ENCODE data around the gene DACH1.

The DACH1 gene

GRCh38 chr13:71830736-71831135, 36.3 kb downstream of the DACH1 start:
- no peak for TF ChIP-seq CTCF (IDR thresholded peaks at IDR 0.05; ENCODE audit: control insufficient read depth, extremely low read depth, insufficient read depth)
- H3K4me3 ChIP-seq (ENCODE audit: low read depth, low read length) = no peak overlapping the region
- no peak for DNase-seq (ENCODE audit: low read depth)

GRCh38 chr13:71830323-71830722, 36.7 kb downstream of the DACH1 start:
- DNase-seq (ENCODE audit: low read depth) = no peak
- H3K4me3 ChIP-seq (ENCODE audit: low read depth, low read length) = no peak overlapping the region
- no peak for TF ChIP-seq CTCF (IDR thresholded peaks at IDR 0.05; ENCODE audit: control insufficient read depth, extremely low read depth, insufficient read depth)

- TF ChIP-seq CTCF (IDR thresholded peaks at IDR 0.05; ENCODE audit: control insufficient read depth, extremely low read depth, insufficient read depth) = no peak
- no peak overlapping the region for H3K4me3 ChIP-seq (ENCODE audit: low read depth, low read length)
- no peak for DNase-seq (ENCODE audit: low read depth)
Measured at GRCh38 chr13:71829547-71829946, 37.5 kb downstream of the DACH1 start.

- no peak for DNase-seq (ENCODE audit: low read depth)
- H3K4me3 ChIP-seq (ENCODE audit: low read depth, low read length) = no peak overlapping the region
- TF ChIP-seq CTCF (IDR thresholded peaks at IDR 0.05; ENCODE audit: control insufficient read depth, extremely low read depth, insufficient read depth) = no peak
Measured at GRCh38 chr13:71828564-71828963, 38.4 kb downstream of the DACH1 start.

- TF ChIP-seq CTCF (IDR thresholded peaks at IDR 0.05; ENCODE audit: control insufficient read depth, extremely low read depth, insufficient read depth) = no peak
- DNase-seq (ENCODE audit: low read depth) = no peak
- no peak overlapping the region for H3K4me3 ChIP-seq (ENCODE audit: low read depth, low read length)
Measured at GRCh38 chr13:71828117-71828516, 38.9 kb downstream of the DACH1 start.

GRCh38 chr13:71827241-71827640, 39.8 kb downstream of the DACH1 start:
- TF ChIP-seq CTCF (IDR thresholded peaks at IDR 0.05; ENCODE audit: control insufficient read depth, extremely low read depth, insufficient read depth) = no peak
- DNase-seq (ENCODE audit: low read depth) = no peak
- H3K4me3 ChIP-seq (ENCODE audit: low read depth, low read length) = no peak overlapping the region

GRCh38 chr13:71820699-71821098, 46.3 kb downstream of the DACH1 start:
- no peak for TF ChIP-seq CTCF (IDR thresholded peaks at IDR 0.05; ENCODE audit: control insufficient read depth, extremely low read depth, insufficient read depth)
- DNase-seq (ENCODE audit: low read depth) = no peak
- no peak overlapping the region for H3K4me3 ChIP-seq (ENCODE audit: low read depth, low read length)
